ENCODE measurements around the gene HEXIM2.

GRCh38 chr17:45190503-45191255 is 29.0 kb downstream of the HEXIM2 start:
- TF ChIP-seq POLR2AphosphoS5 (IDR thresholded peaks at IDR 0.05): no peak
- TF ChIP-seq CTCF (IDR thresholded peaks at IDR 0.05): no peak
